NB4 (cell line): ENCODE data around the gene SREK1IP1.

ENCODE experiments used
- MYC ChIP-seq: IDR thresholded peaks from 2 replicates; pipeline ENCODE4 v1.6.1; 2011; ENCODE audit warnings: low read depth, low read length
- POLR2A ChIP-seq: IDR thresholded peaks from 2 replicates; pipeline ENCODE4 v1.6.1; 2011; ENCODE audit warnings: mild to moderate bottlenecking; ENCODE audit not compliant: insufficient read length; ENCODE audit errors: extremely low read depth
- TF ChIP-seq, protein P1 (sequence below): IDR thresholded peaks from one replicate; pipeline ENCODE4 v1.5.1; 2012; ENCODE audit warnings: low read depth, low read length
- TF ChIP-seq, protein P2 (sequence below): IDR thresholded peaks from 2 replicates; pipeline ENCODE4 v1.6.1; 2011; ENCODE audit warnings: low read depth, low read length

DNA sequence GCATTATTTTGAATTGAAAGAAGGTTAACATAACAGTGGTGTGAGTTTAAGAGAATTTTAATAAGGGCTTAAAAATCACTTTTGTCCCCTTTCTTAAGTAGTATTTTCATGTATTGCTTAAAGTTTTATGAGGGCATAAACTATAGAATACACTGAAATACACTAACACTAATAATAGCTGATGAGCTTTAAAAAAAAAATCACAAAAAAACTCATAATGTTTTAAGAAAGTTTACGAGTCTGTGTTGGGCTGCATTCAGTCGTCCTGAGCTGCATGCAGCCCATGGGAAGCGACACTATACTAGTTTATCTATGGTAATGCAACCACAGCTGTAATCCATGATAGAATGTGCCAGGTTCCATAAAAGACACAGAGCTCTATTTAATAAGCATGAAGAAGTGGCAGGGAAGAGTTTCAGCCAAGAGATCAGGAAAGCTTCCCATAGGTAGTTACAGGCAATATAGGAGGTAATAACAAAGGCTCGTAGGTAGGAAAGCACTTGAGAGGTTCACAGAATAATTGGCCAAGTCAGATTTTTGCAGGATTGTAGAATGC lies 4.5 kb downstream of the SREK1IP1 start:
- TF ChIP-seq, protein P1, sequence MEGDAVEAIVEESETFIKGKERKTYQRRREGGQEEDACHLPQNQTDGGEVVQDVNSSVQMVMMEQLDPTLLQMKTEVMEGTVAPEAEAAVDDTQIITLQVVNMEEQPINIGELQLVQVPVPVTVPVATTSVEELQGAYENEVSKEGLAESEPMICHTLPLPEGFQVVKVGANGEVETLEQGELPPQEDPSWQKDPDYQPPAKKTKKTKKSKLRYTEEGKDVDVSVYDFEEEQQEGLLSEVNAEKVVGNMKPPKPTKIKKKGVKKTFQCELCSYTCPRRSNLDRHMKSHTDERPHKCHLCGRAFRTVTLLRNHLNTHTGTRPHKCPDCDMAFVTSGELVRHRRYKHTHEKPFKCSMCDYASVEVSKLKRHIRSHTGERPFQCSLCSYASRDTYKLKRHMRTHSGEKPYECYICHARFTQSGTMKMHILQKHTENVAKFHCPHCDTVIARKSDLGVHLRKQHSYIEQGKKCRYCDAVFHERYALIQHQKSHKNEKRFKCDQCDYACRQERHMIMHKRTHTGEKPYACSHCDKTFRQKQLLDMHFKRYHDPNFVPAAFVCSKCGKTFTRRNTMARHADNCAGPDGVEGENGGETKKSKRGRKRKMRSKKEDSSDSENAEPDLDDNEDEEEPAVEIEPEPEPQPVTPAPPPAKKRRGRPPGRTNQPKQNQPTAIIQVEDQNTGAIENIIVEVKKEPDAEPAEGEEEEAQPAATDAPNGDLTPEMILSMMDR, result no peak
- TF ChIP-seq MYC (no peak), POLR2A (no peak)
- TF ChIP-seq, protein P2, sequence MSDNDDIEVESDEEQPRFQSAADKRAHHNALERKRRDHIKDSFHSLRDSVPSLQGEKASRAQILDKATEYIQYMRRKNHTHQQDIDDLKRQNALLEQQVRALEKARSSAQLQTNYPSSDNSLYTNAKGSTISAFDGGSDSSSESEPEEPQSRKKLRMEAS, result no peak
